ENCODE measurements around the gene CAMTA1.
A peak's percentile ranks its signal among the peaks of the same experiment; 100 is the strongest.

Gene CAMTA1

DNA sequence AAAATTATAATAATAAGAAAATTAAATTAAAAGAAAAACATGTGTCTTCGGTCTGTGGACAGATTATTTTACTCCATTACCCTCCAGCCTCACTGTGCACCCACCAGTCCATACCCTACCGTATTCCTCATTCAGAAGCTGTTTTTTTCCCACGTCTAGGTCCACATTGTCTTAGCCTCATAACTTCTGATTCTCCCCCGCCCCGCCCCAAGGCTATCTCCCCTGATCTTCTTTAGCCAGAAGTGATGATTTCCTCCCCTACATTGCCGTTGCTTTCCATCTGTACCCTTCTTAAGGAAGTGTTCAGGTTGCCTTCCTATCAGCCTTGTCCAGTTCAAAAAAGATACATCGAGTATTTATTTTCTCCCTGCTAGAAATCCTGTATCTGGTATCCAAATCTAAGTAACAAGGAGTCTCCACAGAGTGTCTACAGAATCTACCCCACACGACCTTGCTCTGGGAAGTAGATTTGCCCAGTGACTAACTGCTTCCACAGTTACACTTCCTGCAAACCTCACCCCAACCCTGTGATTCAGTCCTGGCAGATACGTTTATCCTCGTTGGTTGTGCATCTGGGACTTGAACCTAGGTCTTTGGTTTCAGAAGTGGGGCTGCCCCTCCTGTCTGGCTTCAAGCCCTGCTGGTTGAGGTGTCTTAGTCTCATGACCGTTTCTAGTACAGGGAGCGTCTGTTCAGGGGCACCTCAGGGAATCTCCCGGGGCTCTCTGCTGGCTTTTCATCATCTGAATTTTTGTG, 470.2 kb downstream of the CAMTA1 start:
- DNase-seq (ENCODE audit: low spot score) = no peak

DNA sequence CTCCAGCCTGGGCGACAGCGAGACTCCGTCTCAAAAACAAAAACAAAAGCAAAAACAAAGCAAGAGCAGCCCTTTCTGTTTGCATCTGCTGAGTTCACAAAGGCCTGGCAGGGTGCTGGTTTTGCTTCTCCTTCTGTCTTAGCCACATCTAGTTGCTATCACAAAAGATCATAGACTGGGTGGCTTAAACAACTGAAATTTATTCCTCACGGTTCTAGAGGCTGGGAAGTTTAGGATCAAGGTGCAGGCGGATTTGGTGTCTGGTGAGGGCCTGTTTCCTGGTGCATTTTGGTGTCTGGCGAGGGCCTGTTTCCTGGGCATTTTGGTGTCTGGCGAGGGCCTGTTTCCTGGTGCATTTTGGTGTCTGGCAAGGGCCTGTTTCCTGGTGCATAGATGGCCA, 471.3 kb downstream of the CAMTA1 start:
- DNase-seq (ENCODE audit: low spot score) = no peak

- DNase-seq (ENCODE audit: low spot score) = no peak
Observed at GRCh38 chr1:7257225-7257624, 472.0 kb downstream of the CAMTA1 start.

GRCh38 chr1:7258589-7259135, 473.4 kb downstream of the CAMTA1 start:
- DNase-seq (ENCODE audit: low spot score) = no peak

GRCh38 chr1:7259955-7260354, 474.7 kb downstream of the CAMTA1 start:
- no peak for DNase-seq (ENCODE audit: low spot score)

- no peak for DNase-seq (ENCODE audit: low spot score)
Observed at GRCh38 chr1:7261490-7261889, 476.2 kb downstream of the CAMTA1 start.

DNA sequence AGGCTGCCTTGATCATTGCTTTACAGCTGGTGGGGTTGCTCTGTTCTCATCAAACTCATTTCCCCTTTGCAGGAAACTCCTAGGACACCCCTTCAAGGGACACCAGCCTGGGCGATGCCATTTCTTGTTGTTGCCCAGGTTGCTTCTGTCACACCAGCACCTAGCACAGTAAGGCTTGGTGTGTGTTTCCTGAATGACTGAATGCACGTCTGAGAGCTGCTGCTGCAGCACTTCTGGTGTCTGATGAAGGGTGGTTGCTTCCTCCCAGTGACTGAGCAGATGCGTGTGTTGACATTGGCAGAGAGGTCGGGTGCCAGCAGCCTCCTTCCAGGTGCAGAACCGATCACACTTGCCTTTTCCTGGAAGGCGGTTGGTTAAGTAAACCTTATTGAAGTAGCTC, 477.4 kb downstream of the CAMTA1 start:
- DNase-seq (ENCODE audit: low spot score) = no peak

DNA sequence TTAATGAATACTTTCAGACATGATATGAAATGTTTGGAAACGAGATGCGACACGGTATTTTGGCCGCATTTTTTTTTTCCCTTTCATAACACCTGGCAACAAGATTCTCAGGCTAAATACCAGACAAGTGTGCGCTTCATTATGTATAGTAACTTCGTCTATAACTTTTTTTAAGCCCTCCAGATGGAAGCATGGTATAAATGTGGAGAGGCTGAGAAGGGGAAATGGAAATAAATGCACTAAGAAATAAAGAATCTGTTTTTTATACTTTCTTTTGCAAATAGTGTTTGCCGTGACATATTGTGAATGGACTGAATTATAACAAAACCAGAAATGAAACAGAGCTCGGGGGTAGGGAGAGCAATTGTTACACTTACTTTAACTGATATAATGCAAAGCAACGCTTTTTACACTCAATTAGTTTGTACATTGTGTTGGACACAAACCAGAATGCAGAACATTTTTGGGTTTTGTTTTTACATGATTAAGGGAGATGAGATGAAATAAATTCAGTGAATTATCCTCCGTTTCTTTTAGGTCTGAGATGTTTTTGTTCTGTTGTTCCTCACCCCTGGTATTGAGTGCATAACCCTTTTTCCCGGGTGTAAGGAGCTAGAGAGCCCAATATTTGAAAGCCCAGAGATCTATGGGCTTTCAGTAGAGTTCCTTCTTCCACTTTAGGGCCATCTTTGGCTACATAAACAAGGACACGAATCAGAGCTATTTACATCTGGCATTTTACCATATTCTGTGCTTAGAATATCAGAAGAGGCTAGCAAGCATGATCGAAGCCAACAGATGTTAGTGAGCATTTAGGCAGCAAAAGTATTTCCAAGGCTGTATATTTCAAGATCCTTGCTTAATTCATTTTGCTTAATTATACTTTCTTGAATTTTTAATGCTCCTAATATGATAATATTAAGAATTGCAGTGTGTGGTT, 478.0 kb downstream of the CAMTA1 start:
- no peak for DNase-seq (ENCODE audit: low spot score)

- no peak for DNase-seq (ENCODE audit: low spot score)
Observed at GRCh38 chr1:7264101-7264500, 478.8 kb downstream of the CAMTA1 start.

DNA sequence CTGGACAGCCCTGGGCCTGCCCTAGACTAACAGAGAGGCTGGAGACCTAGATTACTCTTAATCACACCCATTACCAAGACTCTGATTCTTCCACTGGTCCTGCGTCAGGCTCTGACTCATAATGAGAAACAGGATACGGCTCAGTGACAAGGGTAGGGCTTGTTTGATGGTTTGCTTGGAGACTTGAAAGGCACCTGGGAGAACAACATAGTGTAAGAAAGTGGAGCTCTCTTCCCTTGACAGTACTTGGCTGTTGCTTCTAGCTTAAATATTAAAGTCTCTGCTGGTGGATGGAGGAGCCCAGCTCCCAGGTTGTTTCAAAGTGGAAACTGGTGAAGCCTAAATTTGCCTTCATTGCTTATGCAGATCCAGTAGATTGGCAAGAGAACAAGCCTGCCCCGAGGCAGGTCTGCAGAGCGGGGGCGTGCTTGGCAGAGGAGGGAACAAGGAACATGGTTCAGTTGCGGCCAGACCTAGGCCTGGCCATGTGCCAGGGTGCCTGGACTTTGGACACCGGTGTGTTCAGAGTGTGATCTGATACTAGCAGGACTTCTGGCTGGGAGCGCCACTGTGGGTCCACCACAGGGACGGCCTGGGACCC, 480.6 kb downstream of the CAMTA1 start:
- peak; percentile 58 for DNase-seq (ENCODE audit: low spot score)

DNA sequence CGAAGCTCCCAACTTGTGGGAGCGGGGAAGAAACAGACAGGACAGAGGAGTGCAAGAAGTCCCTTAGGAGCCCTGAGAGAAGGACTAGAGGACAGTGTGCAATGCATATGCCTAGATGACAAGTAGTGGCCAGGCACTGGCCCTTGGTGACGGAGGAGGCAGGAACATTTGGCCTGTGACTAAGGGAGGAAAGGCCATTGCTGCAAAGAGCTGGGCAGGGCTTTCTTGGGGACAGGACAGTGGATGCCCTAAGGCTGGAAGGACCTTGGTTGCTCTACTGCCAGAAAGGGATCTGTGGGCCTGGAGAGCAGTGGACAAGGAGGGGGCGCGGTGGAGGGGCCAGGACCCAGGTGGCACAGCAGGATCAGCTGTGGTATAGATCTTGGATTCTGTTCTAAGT, 481.3 kb downstream of the CAMTA1 start:
- no peak for DNase-seq (ENCODE audit: low spot score)

DNA sequence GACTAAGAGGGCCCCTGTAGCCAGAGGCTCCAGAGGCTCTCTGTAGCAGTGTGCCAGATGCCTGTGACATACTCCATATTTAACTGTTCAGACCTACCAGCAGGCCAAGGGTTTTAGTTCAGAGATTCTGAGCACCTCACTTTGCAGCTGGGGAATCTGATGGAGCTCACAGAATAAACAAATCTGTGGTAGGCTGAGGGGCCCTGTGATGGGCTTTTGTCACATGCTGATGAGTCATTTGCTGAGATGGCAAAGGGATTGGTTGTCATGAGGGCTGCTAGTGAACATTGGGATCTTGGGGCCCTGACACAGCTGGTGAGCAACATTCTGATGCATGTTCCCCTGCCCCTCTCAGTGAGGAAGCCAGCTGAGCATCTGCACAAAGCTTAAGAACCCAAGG, 482.2 kb downstream of the CAMTA1 start:
- DNase-seq (ENCODE audit: low spot score) = no peak

- DNase-seq (ENCODE audit: low spot score) = no peak
Observed at GRCh38 chr1:7268983-7269382, 483.7 kb downstream of the CAMTA1 start.

DNA sequence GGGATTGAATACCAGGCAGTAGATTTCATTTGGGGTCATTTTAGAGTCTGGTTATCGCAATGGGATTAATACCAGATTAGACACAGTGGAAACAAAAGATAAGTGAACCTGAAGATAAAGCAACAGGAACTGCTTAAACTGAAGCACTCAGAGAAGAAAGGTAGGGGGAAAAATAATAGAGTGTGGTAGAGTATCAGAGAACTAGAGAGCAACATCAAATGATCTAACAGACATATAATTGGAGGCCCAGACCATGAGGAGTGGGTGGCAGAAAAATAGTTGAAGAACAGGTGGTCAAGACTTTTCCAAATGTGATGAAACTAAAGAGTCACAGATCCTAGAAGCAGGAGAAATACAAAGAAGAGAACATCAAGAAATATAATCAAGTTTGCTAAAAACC, 484.3 kb downstream of the CAMTA1 start:
- no peak for DNase-seq (ENCODE audit: low spot score)

GRCh38 chr1:7274256-7274655, 489.0 kb downstream of the CAMTA1 start:
- DNase-seq (ENCODE audit: low spot score) = no peak

GRCh38 chr1:7278045-7278444, 492.8 kb downstream of the CAMTA1 start:
- no peak for DNase-seq (ENCODE audit: low spot score)

- DNase-seq (ENCODE audit: low spot score) = peak; percentile 64
Observed at GRCh38 chr1:7278827-7279765, 493.8 kb downstream of the CAMTA1 start.

GRCh38 chr1:7279769-7280168, 494.5 kb downstream of the CAMTA1 start:
- DNase-seq (ENCODE audit: low spot score) = no peak

DNA sequence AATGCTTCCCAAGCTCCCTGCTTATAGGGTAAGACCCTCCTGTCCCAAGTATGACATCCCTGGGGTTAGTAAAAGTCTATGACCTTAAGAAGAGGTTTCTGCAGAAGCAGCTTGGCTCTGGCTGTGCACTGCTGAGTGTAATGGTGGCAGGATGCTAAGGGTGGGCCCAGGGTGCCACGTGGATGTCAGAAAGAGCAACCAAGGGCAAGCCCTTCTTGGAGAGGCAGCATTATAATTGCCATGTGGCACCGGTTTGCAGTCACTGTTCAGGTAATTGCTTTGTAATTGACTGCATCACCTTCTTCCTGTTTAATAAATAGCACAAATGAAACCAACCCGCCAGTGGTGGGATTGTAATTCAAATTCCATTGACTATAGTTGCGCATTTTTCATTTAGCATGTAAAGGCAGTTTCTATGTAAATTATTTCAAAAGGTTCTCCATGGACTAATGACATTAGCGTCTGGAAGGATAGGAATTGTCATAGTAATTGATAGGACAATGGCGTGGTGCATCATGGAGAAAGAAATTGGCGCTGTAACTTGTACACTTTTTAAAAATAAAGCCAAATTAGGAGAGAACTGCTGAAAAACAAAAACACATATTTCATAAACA, 495.2 kb downstream of the CAMTA1 start:
- DNase-seq (ENCODE audit: low spot score) = no peak

DNA sequence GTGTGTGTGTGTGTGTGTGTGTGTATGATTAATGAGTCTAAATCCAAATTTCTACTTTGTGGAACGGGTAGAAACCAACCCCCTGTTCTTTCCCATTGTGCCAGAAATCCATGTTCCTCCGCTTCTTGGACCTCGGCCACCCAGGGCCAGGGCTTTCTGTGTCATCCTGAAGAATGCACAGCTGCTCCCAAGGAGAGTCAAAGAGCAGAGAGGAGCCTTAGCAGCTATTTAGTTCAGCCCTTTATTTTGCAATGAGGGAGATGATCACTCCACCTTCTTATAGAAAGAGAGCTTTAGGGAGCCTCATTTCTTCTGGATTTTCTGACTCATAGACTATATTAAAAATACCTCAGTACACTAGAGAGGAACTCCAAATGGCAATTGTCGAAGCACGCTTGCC, 496.6 kb downstream of the CAMTA1 start:
- no peak for DNase-seq (ENCODE audit: low spot score)

Data from cerebellar cortex (tissue), 1 donor.